B cell (primary cell): ENCODE measurements around the gene PDLIM4. TPM values are rescaled to one million over a fixed set of nuclear protein-coding genes. Genes with fewer than 3 reads are reported as not detected.

Experiments
- ATAC-seq: fragments of 200-7000 bp; cut with Tn5 transposase; one replicate; pipeline ENCODE4 v1.10.0; 2021; ENCODE audit warnings: low read depth, mild to moderate bottlenecking, moderate number of reproducible peaks, moderate library complexity
- CTCF ChIA-PET: fragments of 350-600 bp; sonication (Branson Sonifier 250); formaldehyde crosslinking; loops from one replicate; lab custom pipeline; 2021; ENCODE audit warnings: antibody characterized with exemption, inconsistent platforms; lab: Charles Lee
- POLR2A ChIA-PET: fragments of 350-600 bp; sonication (Branson Sonifier 250); formaldehyde crosslinking; loops from one replicate; lab custom pipeline; 2021; ENCODE audit warnings: antibody characterized with exemption; lab: Charles Lee
- DNase-seq: peaks from one replicate; pipeline ENCODE4 v3.0.0; 2013
- H2AFZ ChIP-seq: 2 replicates; pipeline ENCODE4 v1.6.1; 2012; ENCODE audit warnings: mild to moderate bottlenecking, low read depth, low read length; ENCODE audit not compliant: insufficient read depth, poor library complexity, severe bottlenecking
- H3K27ac ChIP-seq, 2 donors: 1 replicate in 1 of 2; 2 replicates in 1 of 2; pipeline ENCODE4 v1.5.1; 2012 to 2013; ENCODE audit warnings: low read length in 2 of 2, mild to moderate bottlenecking in 2 of 2, moderate library complexity in 1 of 2
- H3K27me3 ChIP-seq, 4 experiments: fragments of 200-600 bp in 1 of 4; sonication (generic) in 1 of 4; replicated peaks in 1 of 4; 1 replicate in 2 of 4; 2 replicates in 2 of 4; pipeline versions ENCODE4 v1.6.1 to v1.7.0; 2013 to 2016; ENCODE audit warnings: low read length in 3 of 4, mild to moderate bottlenecking in 2 of 4, mixed read lengths in 1 of 4, moderate library complexity in 1 of 4; ENCODE audit not compliant: insufficient read depth in 4 of 4, control insufficient read depth in 3 of 4; ENCODE audit errors: control extremely low read depth in 1 of 4
- H3K36me3 ChIP-seq, 2 experiments: replicated peaks in 1 of 2; 1 replicate in 1 of 2; 2 replicates in 1 of 2; pipeline versions ENCODE4 v1.6.1 to v1.7.1; 2013; ENCODE audit warnings: low read length in 1 of 2; ENCODE audit not compliant: insufficient read depth in 2 of 2, control insufficient read depth in 1 of 2; ENCODE audit errors: control extremely low read depth in 1 of 2, extremely low read depth in 1 of 2
- H3K4me1 ChIP-seq, 2 donors: fragments of 200-600 bp in 1 of 2; sonication (generic) in 1 of 2; 1 replicate in 1 of 2; 2 replicates in 1 of 2; pipeline versions ENCODE4 v1.5.1 to v1.6.1; 2013 to 2017; ENCODE audit warnings: low read length in 2 of 2; ENCODE audit not compliant: control insufficient read depth in 2 of 2, insufficient read depth in 2 of 2
- H3K4me2 ChIP-seq: replicated peaks from 2 replicates; pipeline ENCODE3; 2012; ENCODE audit warnings: mild to moderate bottlenecking, low read depth, low read length; ENCODE audit not compliant: poor library complexity, severe bottlenecking
- H3K4me3 ChIP-seq, 5 experiments: fragments of 200-600 bp in 1 of 5; sonication (generic) in 1 of 5; 1 replicate in 3 of 5; 2 replicates in 2 of 5; pipeline versions ENCODE4 v1.5.1 to v1.7.0; 2011 to 2016; ENCODE audit warnings: low read length in 4 of 5, mild to moderate bottlenecking in 4 of 5, low read depth in 2 of 5, control low read depth in 1 of 5, moderate library complexity in 1 of 5; ENCODE audit not compliant: insufficient read depth in 1 of 5; ENCODE audit errors: control extremely low read depth in 1 of 5, extremely low read depth in 1 of 5
- H3K79me2 ChIP-seq: fragments of 200-600 bp; sonication (generic); one replicate; pipeline ENCODE4 v1.6.0; 2016; ENCODE audit warnings: low read length; ENCODE audit not compliant: control insufficient read depth, insufficient read depth
- H3K9ac ChIP-seq: fragments of 200-600 bp; sonication (generic); 2 replicates; pipeline ENCODE4 v1.6.1; 2017; ENCODE audit warnings: mild to moderate bottlenecking, low read length, moderate library complexity
- H3K9me3 ChIP-seq, 3 donors: one replicate each; pipeline versions ENCODE4 v1.6.1 to v1.7.1; 2013; ENCODE audit warnings: low read length in 2 of 3; ENCODE audit not compliant: control insufficient read depth in 2 of 3, insufficient read depth in 1 of 3; ENCODE audit errors: control extremely low read depth in 1 of 3
- H4K20me1 ChIP-seq: 2 replicates; pipeline ENCODE4 v1.6.0; 2012; ENCODE audit warnings: mild to moderate bottlenecking, low read length; ENCODE audit not compliant: insufficient read depth, control insufficient read depth, poor library complexity, severe bottlenecking
- H3K27ac Mint-ChIP-seq: one replicate; pipeline ENCODE4 v1.8.0; 2021; ENCODE audit warnings: mixed read lengths
- H3K27me3 Mint-ChIP-seq: one replicate; pipeline ENCODE4 v1.8.0; 2021; ENCODE audit warnings: mixed read lengths
- H3K4me1 Mint-ChIP-seq: one replicate; pipeline ENCODE4 v1.8.0; 2021; ENCODE audit warnings: mixed read lengths
- H3K4me3 Mint-ChIP-seq: one replicate; pipeline ENCODE4 v1.8.0; 2021; ENCODE audit warnings: mixed read lengths
- H3K9me3 Mint-ChIP-seq: one replicate; pipeline ENCODE4 v1.8.0; 2022; ENCODE audit warnings: mixed read lengths; ENCODE audit not compliant: insufficient read depth
- EZH2 ChIP-seq: IDR thresholded peaks from 2 replicates; pipeline ENCODE4 v1.6.1; 2012; ENCODE audit warnings: borderline replicate concordance, low read depth, mild to moderate bottlenecking, moderate library complexity, low read length; ENCODE audit not compliant: insufficient read depth, poor library complexity, severe bottlenecking
- WGBS: methylation state at CpG from one replicate; pipeline ENCODE4 v1.1.5; 2013; ENCODE audit warnings: missing lambda C conversion rate; ENCODE audit not compliant: insufficient coverage; 5-methylcytosine and 5-hydroxymethylcytosine counted together
- intact Hi-C: fragments of 100-400 bp; cut with micrococcal nuclease; formaldehyde crosslinking; loops from one replicate; pipeline ENCODE4 v1.10.0; 2022
- polyA plus RNA-seq: library from polyadenylated mRNA; depleted of rRNA; stranded (reverse); fragments of >200 nt; gene quantifications from 2 replicates; pipeline ENCODE4 v1.2.3, GENCODE V29; 2012
- total RNA-seq, 2 donors: library from RNA; stranded (reverse); fragments of 120-200 nt in 1 of 2; gene quantifications; 1 replicate in 1 of 2; 2 replicates in 1 of 2; pipeline versions ENCODE4 v1.2.3 to v1.2.4, GENCODE V29; 2013 to 2022
- TF ChIP-seq, protein P1 (sequence below): fragments of 200-600 bp; IDR thresholded peaks from one replicate; pipeline ENCODE4 v1.8.0; 2022; ENCODE audit warnings: antibody characterized with exemption, mild to moderate bottlenecking

The PDLIM4 gene
- total and polyA plus RNA-seq, 2 donors (not counting 1 experiment from before 2014, with no cell fraction given) = not detected

DNA sequence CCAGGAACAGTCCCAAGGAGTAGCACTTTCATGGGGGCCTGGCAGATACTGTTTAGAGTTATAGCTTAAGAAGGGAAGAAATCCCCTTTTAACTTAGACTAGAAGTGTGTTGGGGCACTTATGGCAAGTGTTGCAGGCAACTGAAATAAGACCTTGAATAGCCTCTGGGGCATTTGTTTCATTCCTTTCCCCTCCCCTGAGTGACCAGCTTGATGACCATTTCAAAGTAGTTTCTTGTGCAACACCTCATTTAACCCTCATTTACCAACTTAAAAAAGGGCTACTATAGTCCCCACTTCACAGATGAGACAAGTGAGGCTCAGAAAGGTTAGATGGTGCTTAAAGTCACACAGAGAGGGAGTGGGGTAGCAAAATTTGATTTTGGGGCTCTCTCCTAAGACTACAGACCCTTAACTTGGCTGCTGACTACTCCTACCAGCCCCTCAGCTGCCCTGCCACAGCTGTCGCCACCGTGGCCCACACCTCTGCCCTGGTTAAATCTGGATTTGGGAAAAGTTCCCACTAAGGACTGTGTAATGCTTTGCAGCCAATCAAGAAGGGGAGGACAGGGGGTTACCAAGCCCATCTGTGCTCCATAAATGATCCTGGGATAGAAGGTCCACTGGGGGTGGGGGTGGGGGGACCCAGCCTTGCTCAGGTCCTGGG lies 5.5 kb downstream of the PDLIM4 start:
- CTCF ChIA-PET = interaction anchor here (1.3 to 2.5 kb wide), 2 partner anchors 9 to 25 kb away, joined by 5 to 14 read pairs; no protein-coding TSS in a partner anchor
- H4K20me1 ChIP-seq = no peaks in the 10 kb centered on the region
- H3K27me3 Mint-ChIP-seq = peaks cover 6% of the 10 kb centered on the region
- H3K27ac ChIP-seq = no peak overlapping the region
- H3K9ac ChIP-seq = no peak overlapping the region
- H3K9me3 Mint-ChIP-seq = no peaks in the 10 kb centered on the region
- no peak for ATAC-seq
- no peak overlapping the region for H3K4me3 Mint-ChIP-seq
- no peaks in the 10 kb centered on the region for H3K4me1 Mint-ChIP-seq
- intact Hi-C loops = no loop called here
- no peak for TF ChIP-seq EZH2
- TF ChIP-seq, protein P1, sequence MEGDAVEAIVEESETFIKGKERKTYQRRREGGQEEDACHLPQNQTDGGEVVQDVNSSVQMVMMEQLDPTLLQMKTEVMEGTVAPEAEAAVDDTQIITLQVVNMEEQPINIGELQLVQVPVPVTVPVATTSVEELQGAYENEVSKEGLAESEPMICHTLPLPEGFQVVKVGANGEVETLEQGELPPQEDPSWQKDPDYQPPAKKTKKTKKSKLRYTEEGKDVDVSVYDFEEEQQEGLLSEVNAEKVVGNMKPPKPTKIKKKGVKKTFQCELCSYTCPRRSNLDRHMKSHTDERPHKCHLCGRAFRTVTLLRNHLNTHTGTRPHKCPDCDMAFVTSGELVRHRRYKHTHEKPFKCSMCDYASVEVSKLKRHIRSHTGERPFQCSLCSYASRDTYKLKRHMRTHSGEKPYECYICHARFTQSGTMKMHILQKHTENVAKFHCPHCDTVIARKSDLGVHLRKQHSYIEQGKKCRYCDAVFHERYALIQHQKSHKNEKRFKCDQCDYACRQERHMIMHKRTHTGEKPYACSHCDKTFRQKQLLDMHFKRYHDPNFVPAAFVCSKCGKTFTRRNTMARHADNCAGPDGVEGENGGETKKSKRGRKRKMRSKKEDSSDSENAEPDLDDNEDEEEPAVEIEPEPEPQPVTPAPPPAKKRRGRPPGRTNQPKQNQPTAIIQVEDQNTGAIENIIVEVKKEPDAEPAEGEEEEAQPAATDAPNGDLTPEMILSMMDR = no peak
- POLR2A ChIA-PET = no interaction called here
- H3K79me2 ChIP-seq = no peaks in the 10 kb centered on the region
- H3K4me3 ChIP-seq = no peak overlapping the region
- WGBS = 100% methylated on average over 2 of the region's 2 CpGs
- no peak overlapping the region for H3K4me2 ChIP-seq
- peaks cover 0 to under 1% (median 0%) of the 10 kb centered on the region in 3 donors for H3K9me3 ChIP-seq
- H3K27me3 ChIP-seq = peaks cover 0 to 15% (median 4%) of the 10 kb centered on the region in 4 experiments
- no peaks in the 10 kb centered on the region for H3K36me3 ChIP-seq
- no peak overlapping the region for H2AFZ ChIP-seq
- no peak overlapping the region for H3K27ac Mint-ChIP-seq
- peaks cover 0 to under 1% of the 10 kb centered on the region in 2 donors for H3K4me1 ChIP-seq
- DNase-seq = no peak

DNA sequence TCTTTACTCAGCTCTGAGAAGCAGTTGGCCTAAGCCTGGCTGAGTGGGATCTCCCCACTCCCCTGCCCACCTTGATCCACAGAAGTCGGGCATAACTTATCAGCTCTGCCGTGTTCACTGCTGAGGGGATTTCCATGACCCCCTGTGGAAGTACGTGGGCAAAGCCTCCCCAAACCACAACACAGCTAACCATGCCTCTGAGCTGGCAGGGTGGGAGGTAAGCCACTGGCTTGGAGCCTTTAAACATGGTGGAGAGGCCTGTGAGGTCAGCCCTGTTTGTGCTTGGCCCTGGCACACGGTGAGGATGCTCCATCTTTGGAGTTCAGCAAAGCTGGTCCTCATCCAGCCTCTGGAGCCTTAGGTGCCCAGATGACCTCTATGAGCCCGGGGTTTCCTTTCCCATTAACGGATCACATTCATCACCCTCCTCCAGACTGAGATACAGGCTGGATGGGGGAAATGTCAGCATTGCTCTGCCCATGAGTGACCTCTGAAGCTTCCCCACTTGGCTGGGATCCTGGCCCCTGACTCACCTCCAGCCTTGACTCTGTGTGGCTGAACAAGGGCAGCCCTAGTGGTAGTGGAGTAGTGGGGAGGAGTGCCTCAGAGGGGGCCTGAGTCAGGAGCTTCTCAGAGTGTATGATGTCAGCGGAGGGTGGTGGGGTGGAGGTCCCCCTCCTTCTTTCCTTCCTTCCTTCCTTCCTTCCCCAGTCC lies 6.2 kb downstream of the PDLIM4 start:
- Mint-ChIP-seq H3K27me3 (peaks cover 6% of the 10 kb centered on the region), H3K4me3 (no peak overlapping the region), H3K9me3 (no peaks in the 10 kb centered on the region), H3K4me1 (no peaks in the 10 kb centered on the region), H3K27ac (no peak overlapping the region)
- Histone ChIP-seq H3K4me1 (no peaks in the 10 kb centered on the region), H4K20me1 (no peaks in the 10 kb centered on the region), H3K9me3 (no peaks in the 10 kb centered on the region), H3K27me3 (peaks cover 0 to 8% (median under 1%) of the 10 kb centered on the region in 4 experiments), H2AFZ (no peak overlapping the region), H3K4me2 (no peak overlapping the region), H3K9ac (no peak overlapping the region), H3K79me2 (no peaks in the 10 kb centered on the region), H3K4me3 (no peak overlapping the region), H3K27ac (no peak overlapping the region), H3K36me3 (no peaks in the 10 kb centered on the region)
- intact Hi-C loops = no loop called here
- CTCF ChIA-PET = interaction anchor here (1.3 to 2.5 kb wide), 2 partner anchors 9 to 26 kb away, joined by 5 to 14 read pairs; no protein-coding TSS in a partner anchor
- POLR2A ChIA-PET = no interaction called here
- DNase-seq (no peak), ATAC-seq (no peak)
- TF ChIP-seq, protein P1 = no peak
- TF ChIP-seq EZH2 = no peak
- 81% methylated on average over 5 of the region's 7 CpGs for WGBS
